HG03159 (cell line): Measurements from ENCODE around the gene MOB1B.

ENCODE experiments used
- ATAC-seq: cut with Tn5 transposase; IDR thresholded peaks from one replicate; pipeline ENCODE4 v1.9.1; 2021; ENCODE audit warnings: mild to moderate bottlenecking, moderate library complexity; ENCODE audit not compliant: unreplicated experiment

Gene MOB1B

GRCh38 chr4:70914000-70914399, 11.8 kb downstream of the MOB1B start:
- no peak for ATAC-seq

GRCh38 chr4:70914631-70915030, 12.5 kb downstream of the MOB1B start:
- no peak for ATAC-seq

GRCh38 chr4:70915036-70915815, 13.1 kb downstream of the MOB1B start:
- ATAC-seq, result no peak

- ATAC-seq, result no peak
Measured at GRCh38 chr4:70915874-70916559, 13.8 kb downstream of the MOB1B start.

- ATAC-seq, result no peak
Measured at GRCh38 chr4:70920592-70920991, 18.4 kb downstream of the MOB1B start.

- no peak for ATAC-seq
Measured at GRCh38 chr4:70925418-70925817, 23.2 kb downstream of the MOB1B start.

- ATAC-seq, result peak; percentile 81
Measured at GRCh38 chr4:70925899-70926635, 23.9 kb downstream of the MOB1B start.

GRCh38 chr4:70927502-70928137, 25.5 kb downstream of the MOB1B start:
- peak; percentile 43 for ATAC-seq

- ATAC-seq, result no peak
Measured at GRCh38 chr4:70930530-70931256, 28.5 kb downstream of the MOB1B start.

- no peak for ATAC-seq
Measured at GRCh38 chr4:70931347-70931746, 29.2 kb downstream of the MOB1B start.

- no peak for ATAC-seq
Measured at GRCh38 chr4:70932984-70933383, 30.8 kb downstream of the MOB1B start.

- no peak for ATAC-seq
Measured at GRCh38 chr4:70935038-70935695, 33.0 kb downstream of the MOB1B start.

- ATAC-seq, result no peak
Measured at GRCh38 chr4:70936200-70936787, 34.1 kb downstream of the MOB1B start.

GRCh38 chr4:70938086-70938485, 35.9 kb downstream of the MOB1B start:
- no peak for ATAC-seq

GRCh38 chr4:70940134-70940533, 38.0 kb downstream of the MOB1B start:
- no peak for ATAC-seq

- ATAC-seq, result peak; percentile 84
Measured at GRCh38 chr4:70943114-70943513, 40.9 kb downstream of the MOB1B start.

- ATAC-seq, result peak; percentile 49
Measured at GRCh38 chr4:70945046-70945445, 42.9 kb downstream of the MOB1B start.

- ATAC-seq, result no peak
Measured at GRCh38 chr4:70945452-70946055, 43.4 kb downstream of the MOB1B start.

- no peak for ATAC-seq
Measured at GRCh38 chr4:70946939-70947338, 44.8 kb downstream of the MOB1B start.
